GM21825 (cell line): ENCODE results near the gene KCNJ3.
"Not testable (repeated sequence)": the region's sequence is repeated elsewhere in the genome, so short reads cannot be mapped to it uniquely, and the experiment has no call there.

Experiments
- ATAC-seq: cut with Tn5 transposase; IDR thresholded peaks from one replicate; pipeline ENCODE4 v1.9.1; 2021; ENCODE audit warnings: mild to moderate bottlenecking, moderate library complexity; ENCODE audit not compliant: unreplicated experiment

Gene KCNJ3

DNA sequence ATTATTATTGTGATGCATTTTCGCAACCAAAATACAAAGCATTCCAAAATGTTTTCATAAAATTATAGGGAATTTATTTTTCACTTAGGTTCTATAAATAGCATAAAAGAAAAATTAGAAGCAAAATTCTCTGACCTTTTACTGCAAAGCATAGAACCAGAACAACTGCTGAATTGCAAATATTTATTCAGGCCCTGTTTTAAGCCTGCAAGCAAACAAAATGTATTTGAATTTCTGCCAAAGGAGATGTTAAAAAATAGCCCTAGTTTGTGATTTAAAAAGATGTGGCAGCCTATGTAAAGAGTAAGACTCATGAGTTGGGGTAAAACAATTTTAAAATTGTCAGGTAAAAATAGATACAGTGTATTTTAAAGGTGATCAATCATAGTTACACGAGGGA lies 138.1 kb downstream of the KCNJ3 start:
- ATAC-seq: no peak

DNA sequence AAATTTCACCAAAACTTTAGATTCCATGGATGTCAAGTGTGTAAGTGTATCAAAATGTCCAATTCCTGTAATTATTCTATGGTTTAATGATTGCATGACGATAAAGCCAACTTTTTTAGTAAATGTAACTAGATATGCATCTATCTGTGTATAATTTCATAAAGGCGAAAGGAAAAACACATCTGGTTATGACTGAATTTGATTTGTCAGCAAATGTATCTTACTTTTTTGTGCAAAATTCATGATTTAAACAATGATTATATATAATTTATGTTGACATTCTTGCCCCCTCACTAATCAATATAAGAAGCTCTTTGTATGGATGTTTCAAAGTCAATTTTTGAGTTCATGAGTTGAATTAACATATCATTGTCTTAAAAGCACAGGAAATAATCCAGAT lies 138.5 kb downstream of the KCNJ3 start:
- ATAC-seq: no peak

DNA sequence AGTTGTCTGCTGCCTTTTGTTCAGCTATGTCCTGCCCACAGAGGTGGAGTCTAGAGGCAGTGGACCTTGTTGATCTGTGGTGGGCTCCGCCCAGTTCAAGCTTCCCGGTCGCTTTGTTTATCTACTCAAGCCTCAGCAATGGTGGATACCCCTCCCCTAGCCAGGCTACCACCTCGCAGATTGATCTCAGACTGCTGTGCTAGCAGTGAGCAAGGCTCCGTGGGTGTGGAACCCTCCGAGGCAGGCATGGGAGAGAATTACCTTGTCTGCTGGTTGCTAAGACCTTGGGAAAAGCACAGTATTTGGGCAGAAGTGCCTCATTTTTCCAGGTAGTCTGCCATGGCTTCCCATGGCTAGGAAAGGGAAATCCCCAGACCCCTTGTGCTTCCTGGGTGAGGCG lies 146.0 kb downstream of the KCNJ3 start:
- ATAC-seq: no peak

DNA sequence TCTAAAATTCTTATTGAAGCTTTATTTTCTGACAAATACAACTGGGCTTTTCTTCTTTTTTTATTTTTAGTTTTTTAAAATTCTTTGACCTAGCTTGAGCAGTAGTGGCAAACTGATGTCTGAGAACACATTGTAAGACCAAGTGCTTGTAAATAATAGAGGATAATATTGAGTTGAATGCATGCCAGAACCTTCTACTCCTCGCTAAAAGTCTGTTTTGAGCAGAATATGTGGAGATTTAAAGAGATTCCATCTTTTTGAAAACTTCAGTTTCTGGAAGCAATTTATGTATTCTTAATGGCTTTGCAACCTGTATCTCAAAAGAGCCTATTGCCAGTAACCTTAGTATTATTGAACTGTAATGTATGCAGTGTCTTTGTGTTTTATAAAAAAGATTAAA lies 148.3 kb downstream of the KCNJ3 start:
- ATAC-seq: no peak

DNA sequence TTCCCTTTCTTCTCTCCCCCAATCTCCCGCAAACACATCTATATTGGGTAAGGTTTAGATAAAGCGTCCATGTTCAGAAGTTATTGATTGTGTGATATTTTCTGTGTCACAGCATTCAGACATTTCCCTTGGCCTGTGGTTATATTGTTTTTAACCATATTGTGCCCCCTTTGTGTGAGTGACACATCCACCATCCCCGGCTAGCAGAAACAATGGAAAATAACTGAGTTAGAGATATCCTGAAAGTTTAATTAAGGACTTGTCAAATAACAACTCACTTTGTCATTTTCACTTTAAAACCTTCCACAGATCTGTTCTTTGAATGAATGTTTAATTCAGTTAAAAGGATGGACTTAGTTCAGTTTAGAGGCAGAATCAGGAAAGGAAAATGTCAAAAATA lies 151.0 kb downstream of the KCNJ3 start:
- ATAC-seq: no peak

DNA sequence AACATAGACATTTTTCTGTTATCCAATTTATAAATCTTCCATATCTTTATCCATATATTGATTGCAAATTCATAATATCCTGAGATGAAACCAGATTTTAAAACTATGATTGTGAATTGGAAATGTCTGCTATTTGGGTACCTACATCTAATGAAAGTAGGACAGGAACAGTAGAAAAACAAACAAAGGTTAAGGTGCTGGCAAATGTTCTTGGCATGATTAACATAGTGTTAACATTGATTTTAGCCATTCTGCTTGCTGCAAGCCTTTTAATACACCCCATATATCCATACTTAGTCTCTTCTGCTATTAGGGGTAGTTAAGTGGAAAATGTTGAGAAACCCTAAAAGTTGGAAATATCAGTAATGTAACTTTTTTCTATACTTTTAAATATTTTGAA lies 152.0 kb downstream of the KCNJ3 start:
- no peak for ATAC-seq

DNA sequence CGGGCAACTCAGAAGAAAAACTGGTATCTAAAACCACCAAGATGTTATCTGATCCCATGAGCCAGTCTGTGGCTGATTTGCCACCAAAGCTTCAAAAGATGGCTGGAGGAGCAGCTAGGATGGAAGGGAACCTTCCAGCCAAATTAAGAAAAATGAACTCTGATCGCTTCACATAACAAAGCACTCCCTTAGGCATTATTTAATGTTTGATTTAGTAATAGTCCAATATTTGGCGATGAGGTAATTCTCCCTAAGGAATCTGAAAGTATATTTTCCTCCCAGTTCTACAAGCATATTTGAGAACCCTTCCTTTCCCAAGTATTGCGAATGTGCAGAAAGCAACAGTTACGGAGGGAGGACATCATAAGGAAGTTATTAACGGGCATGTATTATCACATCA lies 156.6 kb downstream of the KCNJ3 start:
- no peak for ATAC-seq

DNA sequence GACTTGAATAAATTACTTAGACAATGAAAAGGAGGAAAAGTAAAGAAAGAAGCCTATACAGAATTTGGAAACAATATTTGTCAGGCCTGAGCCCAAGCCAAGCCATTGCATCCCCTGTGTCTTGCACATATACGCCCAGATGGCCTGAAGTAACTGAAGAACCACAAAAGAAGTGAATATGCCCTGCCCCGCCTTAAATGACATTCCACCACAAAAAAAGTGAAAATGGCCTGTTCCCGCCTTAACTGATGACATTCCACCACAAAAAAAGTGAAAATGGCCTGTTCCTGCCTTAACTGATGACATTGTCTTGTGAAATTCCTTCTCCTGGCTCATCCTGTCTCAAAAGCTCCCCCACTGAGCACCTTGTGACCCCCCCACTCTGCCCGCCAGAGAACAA lies 168.7 kb downstream of the KCNJ3 start:
- ATAC-seq: not testable (repeated sequence)

DNA sequence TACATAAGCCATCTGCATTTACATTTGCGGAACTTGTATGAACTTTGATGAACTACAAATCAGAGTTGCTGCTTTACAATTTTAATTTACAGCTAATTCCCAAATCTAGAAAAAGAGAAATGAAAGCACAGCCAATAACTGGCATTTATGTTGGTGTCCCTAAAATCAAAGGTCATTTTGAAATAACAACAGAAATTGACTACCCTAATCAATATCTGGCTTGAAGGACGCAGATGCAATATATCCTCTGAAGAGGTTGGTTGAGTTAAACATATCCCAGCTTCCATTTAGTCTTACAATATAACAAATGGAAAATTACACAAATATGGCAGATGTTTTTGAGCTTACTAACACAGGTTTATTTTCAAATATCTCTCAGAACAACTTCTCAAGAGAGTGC lies 177.5 kb downstream of the KCNJ3 start:
- ATAC-seq: no peak

DNA sequence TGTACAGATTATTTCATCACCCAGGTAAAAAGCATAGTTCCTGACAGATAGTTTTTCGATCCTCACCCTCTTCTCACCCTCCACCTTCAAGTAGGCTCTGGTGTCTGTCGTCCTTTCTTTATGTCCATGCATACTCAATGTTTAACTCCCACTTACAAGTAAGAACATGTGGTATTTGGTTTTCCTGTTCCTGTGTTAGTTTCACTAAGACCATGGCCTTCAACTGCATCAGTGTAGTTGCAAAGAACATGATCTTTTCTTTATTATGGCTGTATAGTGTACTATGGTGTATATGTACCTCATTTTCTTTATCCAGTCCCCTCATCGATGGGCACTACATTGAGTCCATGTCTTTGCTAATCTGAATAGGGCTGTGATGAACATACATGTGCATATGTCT lies 184.2 kb downstream of the KCNJ3 start:
- ATAC-seq: no peak

DNA sequence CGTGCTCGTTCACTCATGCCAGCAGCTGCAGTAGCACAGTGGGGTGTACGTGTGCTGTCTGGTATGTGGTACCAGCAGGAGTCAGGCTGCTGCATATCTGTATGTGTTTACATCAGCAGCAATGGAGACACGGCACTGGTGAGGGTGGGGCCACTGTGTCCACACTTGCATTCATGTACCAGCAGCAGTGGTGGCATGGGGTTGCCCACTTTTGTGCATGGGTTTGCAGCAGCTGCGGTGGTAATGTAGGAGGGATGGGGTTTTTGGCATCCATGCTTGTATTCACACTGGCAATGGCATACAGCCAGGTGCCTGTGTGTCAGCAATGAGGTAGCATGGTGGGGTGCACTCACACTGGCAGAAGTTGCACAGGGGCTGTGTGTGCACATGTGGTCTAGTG lies 187.8 kb downstream of the KCNJ3 start:
- no peak for ATAC-seq

DNA sequence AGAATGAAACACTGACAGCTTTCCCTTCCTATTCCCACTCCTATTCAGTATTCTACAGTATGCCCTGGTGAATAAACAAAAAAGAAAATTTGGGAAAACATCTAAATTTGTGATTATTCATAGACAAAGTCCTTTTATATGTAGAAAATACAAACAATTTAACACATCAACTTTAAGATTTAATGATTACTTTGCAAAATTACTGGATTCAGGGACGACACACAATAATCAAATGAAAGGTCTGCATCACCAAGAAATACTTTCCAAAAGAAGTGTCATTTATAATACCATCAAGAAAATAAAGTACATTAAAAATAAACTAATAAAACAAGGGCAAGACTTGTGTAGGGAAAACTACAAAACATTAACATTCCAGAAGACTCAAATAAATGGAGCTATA lies 199.8 kb downstream of the KCNJ3 start:
- no peak for ATAC-seq

DNA sequence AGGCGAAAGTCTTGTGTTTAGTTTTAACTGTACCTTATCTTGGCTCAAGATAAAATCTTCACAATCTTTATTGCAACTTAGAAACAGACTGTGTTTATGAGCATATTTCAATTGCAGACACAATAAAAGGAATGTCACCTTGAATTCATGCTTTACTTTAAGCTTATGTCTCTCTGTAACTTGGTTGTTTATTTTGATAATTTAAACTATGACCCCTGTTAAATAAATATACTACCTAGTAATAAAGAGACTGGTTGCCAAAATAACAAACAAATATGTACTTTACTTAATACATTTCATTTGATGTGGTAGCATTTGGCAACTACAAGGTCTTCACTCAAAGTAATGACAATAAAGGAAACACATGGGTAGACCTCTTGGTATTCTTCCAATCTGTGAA lies 202.6 kb downstream of the KCNJ3 start:
- no peak for ATAC-seq
